ENCODE data around the gene ACTR3. TPM values are rescaled to one million over a fixed set of nuclear protein-coding genes. Genes with fewer than 3 reads are reported as not detected.

ACTR3 gene
- total RNA-seq, 4 donors from 2014 or later: 103 to 187 (median 122) TPM

DNA sequence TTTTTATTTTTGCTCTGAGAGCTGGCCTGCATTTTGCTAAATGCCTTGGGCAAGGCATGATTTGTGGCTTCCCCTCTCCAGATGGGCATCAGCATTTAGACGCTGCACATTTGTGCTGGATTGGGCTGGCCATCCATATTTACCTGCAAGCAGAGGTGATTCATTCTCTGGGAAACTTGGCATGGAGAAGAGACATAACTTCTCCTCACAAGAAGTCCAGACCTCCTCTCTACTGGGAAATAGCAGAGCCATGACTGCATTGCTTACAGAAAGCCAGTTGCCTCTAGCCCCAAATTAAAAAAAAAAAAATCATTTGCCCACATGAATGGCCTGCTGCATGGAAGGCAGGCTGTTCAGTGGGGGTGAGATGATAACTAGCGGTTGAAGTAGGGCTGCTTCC, 120.1 kb downstream of the ACTR3 start:
- no peak for DNase-seq (ENCODE audit: low spot score)
- ATAC-seq (ENCODE audit: low FRiP score): no peak
- TF ChIP-seq, protein P1, sequence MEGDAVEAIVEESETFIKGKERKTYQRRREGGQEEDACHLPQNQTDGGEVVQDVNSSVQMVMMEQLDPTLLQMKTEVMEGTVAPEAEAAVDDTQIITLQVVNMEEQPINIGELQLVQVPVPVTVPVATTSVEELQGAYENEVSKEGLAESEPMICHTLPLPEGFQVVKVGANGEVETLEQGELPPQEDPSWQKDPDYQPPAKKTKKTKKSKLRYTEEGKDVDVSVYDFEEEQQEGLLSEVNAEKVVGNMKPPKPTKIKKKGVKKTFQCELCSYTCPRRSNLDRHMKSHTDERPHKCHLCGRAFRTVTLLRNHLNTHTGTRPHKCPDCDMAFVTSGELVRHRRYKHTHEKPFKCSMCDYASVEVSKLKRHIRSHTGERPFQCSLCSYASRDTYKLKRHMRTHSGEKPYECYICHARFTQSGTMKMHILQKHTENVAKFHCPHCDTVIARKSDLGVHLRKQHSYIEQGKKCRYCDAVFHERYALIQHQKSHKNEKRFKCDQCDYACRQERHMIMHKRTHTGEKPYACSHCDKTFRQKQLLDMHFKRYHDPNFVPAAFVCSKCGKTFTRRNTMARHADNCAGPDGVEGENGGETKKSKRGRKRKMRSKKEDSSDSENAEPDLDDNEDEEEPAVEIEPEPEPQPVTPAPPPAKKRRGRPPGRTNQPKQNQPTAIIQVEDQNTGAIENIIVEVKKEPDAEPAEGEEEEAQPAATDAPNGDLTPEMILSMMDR (IDR thresholded peaks at IDR 0.05): no peak

DNA sequence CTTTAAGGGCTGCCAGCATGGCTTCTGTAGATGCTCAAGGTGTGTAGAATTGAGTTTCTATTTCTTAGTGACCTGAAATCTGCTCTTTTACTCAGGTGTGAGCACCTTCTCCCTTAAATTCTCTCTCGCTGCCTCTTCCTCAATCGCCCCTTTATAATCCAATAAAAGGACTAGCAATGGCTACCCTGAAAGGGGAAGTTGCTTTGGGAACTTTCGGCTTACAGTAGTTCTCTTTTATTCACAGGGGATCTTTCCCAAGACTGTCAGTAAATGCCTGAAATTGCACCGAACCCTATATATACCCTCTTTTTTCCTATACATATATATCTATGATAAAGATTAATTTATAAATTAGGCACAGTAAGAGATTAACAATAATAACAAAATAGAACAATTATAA, 121.8 kb downstream of the ACTR3 start:
- DNase-seq (ENCODE audit: low spot score): no peak
- ATAC-seq (ENCODE audit: low FRiP score): no peak
- TF ChIP-seq, protein P1 (IDR thresholded peaks at IDR 0.05): no peak

Small RNA genes lying within 50 kb of the gene (small RNA-seq; reads per million reads assigned to genes)
- not detected for gene RF00012

Other genes with a start within 250 kb of the ACTR3 start
- 10 to 100 TPM; 57.2 to 87.0 (median 69.1) TPM for gene SLC35F5, start 133.4 kb upstream of the ACTR3 start, total RNA-seq

Data from omental fat pad (tissue), 4 donors.